Measurements from ENCODE around the gene LRFN5.
A peak's percentile ranks its signal among the peaks of the same experiment; 100 is the strongest.
"Not testable (repeated sequence)": the region's sequence is repeated elsewhere in the genome, so short reads cannot be mapped to it uniquely, and the experiment has no call there.

The LRFN5 gene

GRCh38 chr14:41739203-41739602 lies 132.5 kb downstream of the LRFN5 start:
- H3K9ac ChIP-seq (ENCODE audit: low read length): no peak overlapping the region
- H3K4me1 ChIP-seq (ENCODE audit: insufficient read depth, low read length): no peaks in the 10 kb centered on the region
- no peak overlapping the region for H3K27ac ChIP-seq (ENCODE audit: low read depth, low read length)
- no peak overlapping the region for H3K4me3 ChIP-seq (ENCODE audit: low read depth in 1 of 2, low read length in 2 of 2)
- H3K9me3 ChIP-seq (ENCODE audit: low read length): no peaks in the 10 kb centered on the region
- no peaks in the 10 kb centered on the region for H3K27me3 ChIP-seq (ENCODE audit: control insufficient read depth in 1 of 2, insufficient read depth in 2 of 2, low read length in 2 of 2)
- H3K36me3 ChIP-seq (ENCODE audit: insufficient read depth, low read length): no peaks in the 10 kb centered on the region

GRCh38 chr14:41743140-41743539 lies 136.5 kb downstream of the LRFN5 start:
- Histone ChIP-seq H3K27me3 (ENCODE audit: control insufficient read depth in 1 of 2, insufficient read depth in 2 of 2, low read length in 2 of 2) (no peaks in the 10 kb centered on the region), H3K36me3 (ENCODE audit: insufficient read depth, low read length) (no peaks in the 10 kb centered on the region), H3K9me3 (ENCODE audit: low read length) (no peaks in the 10 kb centered on the region), H3K4me1 (ENCODE audit: insufficient read depth, low read length) (no peaks in the 10 kb centered on the region), H3K9ac (ENCODE audit: low read length) (no peak overlapping the region), H3K4me3 (ENCODE audit: low read depth in 1 of 2, low read length in 2 of 2) (no peak overlapping the region), H3K27ac (ENCODE audit: low read depth, low read length) (no peak overlapping the region)

- Histone ChIP-seq H3K9me3 (ENCODE audit: low read length) (no peaks in the 10 kb centered on the region), H3K27me3 (ENCODE audit: control insufficient read depth in 1 of 2, insufficient read depth in 2 of 2, low read length in 2 of 2) (no peaks in the 10 kb centered on the region), H3K9ac (ENCODE audit: low read length) (no peak overlapping the region), H3K36me3 (ENCODE audit: insufficient read depth, low read length) (no peaks in the 10 kb centered on the region), H3K4me3 (ENCODE audit: low read depth in 1 of 2, low read length in 2 of 2) (peak overlapping the region in 1 of 2 donors; percentile 54), H3K4me1 (ENCODE audit: insufficient read depth, low read length) (no peaks in the 10 kb centered on the region), H3K27ac (ENCODE audit: low read depth, low read length) (no peak overlapping the region)
These were observed 142.8 kb downstream of the LRFN5 start for GRCh38 chr14:41749429-41749828.

- not testable (repeated sequence) for H3K4me1 ChIP-seq (ENCODE audit: insufficient read depth, low read length); H3K9me3 ChIP-seq (ENCODE audit: low read length)
These were observed 143.9 kb downstream of the LRFN5 start for GRCh38 chr14:41750575-41750974.

GRCh38 chr14:41758011-41758665 lies 151.5 kb downstream of the LRFN5 start:
- no peaks in the 10 kb centered on the region for H3K27me3 ChIP-seq (ENCODE audit: control insufficient read depth in 1 of 2, insufficient read depth in 2 of 2, low read length in 2 of 2)

More at GRCh38 chr14:41750575-41750974, 143.9 kb downstream of the LRFN5 start:
- H3K4me3 ChIP-seq (ENCODE audit: low read depth in 1 of 2, low read length in 2 of 2); H3K9ac ChIP-seq (ENCODE audit: low read length); H3K27me3 ChIP-seq (ENCODE audit: control insufficient read depth in 1 of 2, insufficient read depth in 2 of 2, low read length in 2 of 2); H3K27ac ChIP-seq (ENCODE audit: low read depth, low read length); H3K36me3 ChIP-seq (ENCODE audit: insufficient read depth, low read length): not testable (repeated sequence)

GRCh38 chr14:41761204-41761603 lies 154.5 kb downstream of the LRFN5 start:
- no peak overlapping the region for H3K9ac ChIP-seq (ENCODE audit: low read length)

More at GRCh38 chr14:41758011-41758665, 151.5 kb downstream of the LRFN5 start:
- Histone ChIP-seq H3K36me3 (ENCODE audit: insufficient read depth, low read length) (no peaks in the 10 kb centered on the region), H3K9ac (ENCODE audit: low read length) (no peak overlapping the region), H3K9me3 (ENCODE audit: low read length) (no peaks in the 10 kb centered on the region), H3K27ac (ENCODE audit: low read depth, low read length) (no peak overlapping the region), H3K4me1 (ENCODE audit: insufficient read depth, low read length) (no peaks in the 10 kb centered on the region), H3K4me3 (ENCODE audit: low read depth in 1 of 2, low read length in 2 of 2) (no peak overlapping the region)

GRCh38 chr14:41766772-41767171 lies 160.1 kb downstream of the LRFN5 start:
- Histone ChIP-seq H3K9ac (ENCODE audit: low read length) (no peak overlapping the region), H3K36me3 (ENCODE audit: insufficient read depth, low read length) (no peaks in the 10 kb centered on the region), H3K9me3 (ENCODE audit: low read length) (no peaks in the 10 kb centered on the region), H3K27me3 (ENCODE audit: control insufficient read depth in 1 of 2, insufficient read depth in 2 of 2, low read length in 2 of 2) (no peaks in the 10 kb centered on the region), H3K4me1 (ENCODE audit: insufficient read depth, low read length) (no peaks in the 10 kb centered on the region), H3K4me3 (ENCODE audit: low read depth in 1 of 2, low read length in 2 of 2) (no peak overlapping the region), H3K27ac (ENCODE audit: low read depth, low read length) (no peak overlapping the region)

More at GRCh38 chr14:41761204-41761603, 154.5 kb downstream of the LRFN5 start:
- Histone ChIP-seq H3K27me3 (ENCODE audit: control insufficient read depth in 1 of 2, insufficient read depth in 2 of 2, low read length in 2 of 2) (no peaks in the 10 kb centered on the region), H3K4me3 (ENCODE audit: low read depth in 1 of 2, low read length in 2 of 2) (no peak overlapping the region), H3K9me3 (ENCODE audit: low read length) (no peaks in the 10 kb centered on the region), H3K36me3 (ENCODE audit: insufficient read depth, low read length) (no peaks in the 10 kb centered on the region), H3K27ac (ENCODE audit: low read depth, low read length) (no peak overlapping the region), H3K4me1 (ENCODE audit: insufficient read depth, low read length) (no peaks in the 10 kb centered on the region)

- Histone ChIP-seq H3K9ac (ENCODE audit: low read length) (no peak overlapping the region), H3K9me3 (ENCODE audit: low read length) (no peaks in the 10 kb centered on the region), H3K4me3 (ENCODE audit: low read depth in 1 of 2, low read length in 2 of 2) (no peak overlapping the region), H3K27ac (ENCODE audit: low read depth, low read length) (no peak overlapping the region), H3K36me3 (ENCODE audit: insufficient read depth, low read length) (no peaks in the 10 kb centered on the region), H3K27me3 (ENCODE audit: control insufficient read depth in 1 of 2, insufficient read depth in 2 of 2, low read length in 2 of 2) (no peaks in the 10 kb centered on the region), H3K4me1 (ENCODE audit: insufficient read depth, low read length) (no peaks in the 10 kb centered on the region)
These were observed 167.0 kb downstream of the LRFN5 start for GRCh38 chr14:41773536-41774279.

GRCh38 chr14:41782511-41782910 lies 175.8 kb downstream of the LRFN5 start:
- Histone ChIP-seq H3K27me3 (ENCODE audit: control insufficient read depth in 1 of 2, insufficient read depth in 2 of 2, low read length in 2 of 2) (no peaks in the 10 kb centered on the region), H3K4me3 (ENCODE audit: low read depth in 1 of 2, low read length in 2 of 2) (no peak overlapping the region), H3K36me3 (ENCODE audit: insufficient read depth, low read length) (no peaks in the 10 kb centered on the region), H3K9ac (ENCODE audit: low read length) (no peak overlapping the region), H3K9me3 (ENCODE audit: low read length) (no peaks in the 10 kb centered on the region), H3K27ac (ENCODE audit: low read depth, low read length) (no peak overlapping the region), H3K4me1 (ENCODE audit: insufficient read depth, low read length) (no peaks in the 10 kb centered on the region)

- Histone ChIP-seq H3K4me1 (ENCODE audit: insufficient read depth, low read length) (no peaks in the 10 kb centered on the region), H3K9me3 (ENCODE audit: low read length) (no peaks in the 10 kb centered on the region), H3K36me3 (ENCODE audit: insufficient read depth, low read length) (no peaks in the 10 kb centered on the region), H3K27me3 (ENCODE audit: control insufficient read depth in 1 of 2, insufficient read depth in 2 of 2, low read length in 2 of 2) (no peaks in the 10 kb centered on the region), H3K27ac (ENCODE audit: low read depth, low read length) (no peak overlapping the region), H3K4me3 (ENCODE audit: low read depth in 1 of 2, low read length in 2 of 2) (no peak overlapping the region), H3K9ac (ENCODE audit: low read length) (no peak overlapping the region)
These were observed 176.7 kb downstream of the LRFN5 start for GRCh38 chr14:41783403-41783802.

- Histone ChIP-seq H3K4me3 (ENCODE audit: low read depth in 1 of 2, low read length in 2 of 2) (no peak overlapping the region), H3K9ac (ENCODE audit: low read length) (no peak overlapping the region), H3K9me3 (ENCODE audit: low read length) (no peaks in the 10 kb centered on the region), H3K36me3 (ENCODE audit: insufficient read depth, low read length) (no peaks in the 10 kb centered on the region), H3K27me3 (ENCODE audit: control insufficient read depth in 1 of 2, insufficient read depth in 2 of 2, low read length in 2 of 2) (no peaks in the 10 kb centered on the region), H3K27ac (ENCODE audit: low read depth, low read length) (no peak overlapping the region), H3K4me1 (ENCODE audit: insufficient read depth, low read length) (no peaks in the 10 kb centered on the region)
These were observed 179.0 kb downstream of the LRFN5 start for GRCh38 chr14:41785696-41786095.

- Histone ChIP-seq H3K36me3 (ENCODE audit: insufficient read depth, low read length) (no peaks in the 10 kb centered on the region), H3K9me3 (ENCODE audit: low read length) (no peaks in the 10 kb centered on the region), H3K9ac (ENCODE audit: low read length) (no peak overlapping the region), H3K4me3 (ENCODE audit: low read depth in 1 of 2, low read length in 2 of 2) (no peak overlapping the region), H3K4me1 (ENCODE audit: insufficient read depth, low read length) (no peaks in the 10 kb centered on the region), H3K27ac (ENCODE audit: low read depth, low read length) (no peak overlapping the region), H3K27me3 (ENCODE audit: control insufficient read depth in 1 of 2, insufficient read depth in 2 of 2, low read length in 2 of 2) (no peaks in the 10 kb centered on the region)
These were observed 193.1 kb downstream of the LRFN5 start for GRCh38 chr14:41799817-41800216.

All from muscle layer of colon (tissue), 2 donors.